Activated CD8-positive, alpha-beta memory T cell treated with anti-CD3 and anti-CD28 coated beads for 36 hours (primary cell): ENCODE measurements around the gene ERFL. TPM values are rescaled to one million over a fixed set of nuclear protein-coding genes. Genes with fewer than 3 reads are reported as not detected.

ENCODE experiments used
- CTCF ChIA-PET: fragments of 350-600 bp; sonication (Branson Sonifier 250); formaldehyde crosslinking; loops from one replicate; lab custom pipeline; 2021; ENCODE audit warnings: antibody characterized with exemption; lab: Charles Lee
- POLR2A ChIA-PET: fragments of 350-600 bp; sonication (Branson Sonifier 250); formaldehyde crosslinking; loops from one replicate; lab custom pipeline; 2021; ENCODE audit warnings: antibody characterized with exemption; lab: Charles Lee
- total RNA-seq, 2 experiments: library from RNA; stranded (reverse); gene quantifications; one replicate each; pipeline ENCODE4 v1.2.3, GENCODE V29; 2021

ERFL gene
- 1 to 10 TPM; 1.1 to 1.3 TPM for total RNA-seq

GRCh38 chr19:41928221-41928683 lies at the start of gene ERFL:
TSS of gene ERFL (minus strand) at chr19:41928449. CDS start at chr19:41912919, 15,530 bp downstream.
- CTCF ChIA-PET, result interaction anchor here (0.7 to 1.4 kb wide), 3 partner anchors 44 to 135 kb away, joined by 3 read pairs; no protein-coding TSS in a partner anchor
- POLR2A ChIA-PET, result interaction anchor here (1.0 kb wide), 1 partner anchor 41 kb away, joined by 5 read pairs; no protein-coding TSS in a partner anchor

GRCh38 chr19:41977916-41978315 lies 49.7 kb upstream of the ERFL start:
- ChIA-PET CTCF (no interaction called here), POLR2A (no interaction called here)

- ChIA-PET POLR2A (no interaction called here), CTCF (no interaction called here)
These were observed 46.4 kb upstream of the ERFL start for GRCh38 chr19:41974652-41975051.

GRCh38 chr19:41971363-41971762 lies 43.1 kb upstream of the ERFL start:
- ChIA-PET CTCF (no interaction called here), POLR2A (no interaction called here)

- ChIA-PET CTCF (no interaction called here), POLR2A (no interaction called here)
These were observed 41.7 kb upstream of the ERFL start for GRCh38 chr19:41969772-41970458.

- ChIA-PET POLR2A (no interaction called here), CTCF (no interaction called here)
These were observed 40.7 kb upstream of the ERFL start for GRCh38 chr19:41968751-41969595.

- POLR2A ChIA-PET, result no interaction called here
These were observed 39.0 kb upstream of the ERFL start for GRCh38 chr19:41967054-41967783.

GRCh38 chr19:41965106-41965505 lies 36.9 kb upstream of the ERFL start:
- CTCF ChIA-PET, result no interaction called here

More at GRCh38 chr19:41967054-41967783, 39.0 kb upstream of the ERFL start:
- CTCF ChIA-PET, result no interaction called here

GRCh38 chr19:41960973-41961372 lies 32.7 kb upstream of the ERFL start:
- ChIA-PET POLR2A (interaction anchor here (2.3 kb wide), 1 partner anchor 101 kb away, joined by 12 read pairs; the partner anchor contains the start of gene RPS19), CTCF (no interaction called here)

More at GRCh38 chr19:41965106-41965505, 36.9 kb upstream of the ERFL start:
- POLR2A ChIA-PET, result no interaction called here

- CTCF ChIA-PET, result interaction anchor here (0.8 to 2.7 kb wide), 7 partner anchors 10 to 99 kb away, joined by 3 to 18 read pairs (median 3); partner anchors contain the start of gene RPS19
- POLR2A ChIA-PET, result interaction anchor here (0.5 to 2.3 kb wide), 6 partner anchors 9 to 122 kb away, joined by 3 to 12 read pairs (median 4); partner anchors contain the start of gene RPS19
These were observed 31.1 kb upstream of the ERFL start, which contains the start of gene RABAC1 for GRCh38 chr19:41959056-41960053. TSS of gene RABAC1 (minus strand) at chr19:41959321. CDS start at chr19:41959292, 29 bp downstream.

- ChIA-PET CTCF (interaction anchor here (0.9 to 3.0 kb wide), 14 partner anchors 9 to 99 kb away, joined by 3 to 18 read pairs (median 4); partner anchors contain the start of genes CD79A and RPS19), POLR2A (interaction anchor here (0.7 to 2.3 kb wide), 6 partner anchors 8 to 98 kb away, joined by 3 to 12 read pairs (median 4); partner anchors contain the start of gene RPS19)
These were observed 30.3 kb upstream of the ERFL start for GRCh38 chr19:41958367-41959055.

- ChIA-PET CTCF (interaction anchor here (0.9 to 3.0 kb wide), 11 partner anchors 12 to 98 kb away, joined by 3 to 18 read pairs (median 4); partner anchors contain the start of genes CD79A and RPS19), POLR2A (interaction anchor here (0.9 to 2.2 kb wide), 4 partner anchors 12 to 98 kb away, joined by 3 to 12 read pairs (median 4); partner anchors contain the start of gene RPS19)
These were observed 29.7 kb upstream of the ERFL start for GRCh38 chr19:41957838-41958366.

GRCh38 chr19:41957161-41957837 lies 29.1 kb upstream of the ERFL start:
- CTCF ChIA-PET, result interaction anchor here (0.7 to 3.0 kb wide), 13 partner anchors 10 to 98 kb away, joined by 3 to 18 read pairs (median 3); partner anchors contain the start of genes CD79A and RPS19
- POLR2A ChIA-PET, result interaction anchor here (1.0 to 1.6 kb wide), 2 partner anchors 12 to 97 kb away, joined by 4 read pairs; partner anchors contain the start of gene RPS19

GRCh38 chr19:41956621-41957020 lies 28.4 kb upstream of the ERFL start:
- CTCF ChIA-PET, result interaction anchor here (0.7 to 3.0 kb wide), 6 partner anchors 10 to 97 kb away, joined by 3 to 10 read pairs (median 3); partner anchors contain the start of gene RPS19
- POLR2A ChIA-PET, result interaction anchor here (1.0 to 1.6 kb wide), 2 partner anchors 12 to 96 kb away, joined by 4 read pairs; partner anchors contain the start of gene RPS19

GRCh38 chr19:41955521-41955920 lies 27.3 kb upstream of the ERFL start:
- CTCF ChIA-PET, result interaction anchor here (3.0 kb wide), 1 partner anchor 82 kb away, joined by 10 read pairs; no protein-coding TSS in a partner anchor
- POLR2A ChIA-PET, result no interaction called here
